HEK293T (cell line): ENCODE measurements around the gene WWC1.

Experiments
- ARNT ChIP-seq: fragments of 450-650 bp; IDR thresholded peaks from 2 replicates; pipeline ENCODE4 v1.6.1; 2017; ENCODE audit warnings: mild to moderate bottlenecking
- BHLHE40 ChIP-seq: fragments of 450-650 bp; IDR thresholded peaks from 2 replicates; pipeline ENCODE4 v1.6.1; 2016; ENCODE audit warnings: mild to moderate bottlenecking, moderate library complexity, borderline replicate concordance
- L3MBTL2 ChIP-seq: fragments of 450-650 bp; conservative IDR thresholded peaks from 2 replicates; pipeline ENCODE4 v1.6.1; 2016; ENCODE audit warnings: mild to moderate bottlenecking
- SUZ12 ChIP-seq: fragments of 450-650 bp; IDR thresholded peaks from 2 replicates; pipeline ENCODE4 v1.6.1; 2016; ENCODE audit warnings: mild to moderate bottlenecking

GRCh38 chr5:168324859-168325630, 33.6 kb downstream of the WWC1 start:
- TF ChIP-seq L3MBTL2 (no peak), BHLHE40 (no peak), ARNT (no peak), SUZ12 (no peak)
